Measurements from ENCODE around the gene GTF3A.

The GTF3A gene

GRCh38 chr13:27424246-27425157, at the start of gene GTF3A:
TSS of gene GTF3A (plus strand) at chr13:27424619.
- DNase-seq (ENCODE audit: low read depth), result peak; percentile 95
- H3K9ac ChIP-seq (ENCODE audit: low read length), result peak within 1 kb of the TSS; percentile 95

GRCh38 chr13:27374650-27375049, 49.8 kb upstream of the GTF3A start:
- Histone ChIP-seq H3K4me3 (ENCODE audit: low read length) (no peak overlapping the region), H3K9me3 (ENCODE audit: control insufficient read depth, low read length) (peaks cover 9% of the 10 kb centered on the region), H3K27me3 (replicated peaks; ENCODE audit: control insufficient read depth, insufficient read depth, low read length) (peaks cover 35% of the 10 kb centered on the region), H3K36me3 (ENCODE audit: control insufficient read depth, insufficient read depth, low read length, severe bottlenecking) (no peaks in the 10 kb centered on the region), H3K9ac (ENCODE audit: low read length) (no peak overlapping the region), H3K4me1 (ENCODE audit: control insufficient read depth, insufficient read depth, low read length) (no peaks in the 10 kb centered on the region)
- peak; percentile 90 for DNase-seq (ENCODE audit: low read depth)

More at GRCh38 chr13:27424246-27425157, at the start of gene GTF3A:
- Histone ChIP-seq H3K27me3 (replicated peaks; ENCODE audit: control insufficient read depth, insufficient read depth, low read length) (no peaks in the 10 kb centered on the region), H3K4me3 (ENCODE audit: low read length) (peak within 1 kb of the TSS; percentile 89), H3K9me3 (ENCODE audit: control insufficient read depth, low read length) (no peaks in the 10 kb centered on the region), H3K36me3 (ENCODE audit: control insufficient read depth, insufficient read depth, low read length, severe bottlenecking) (peaks cover 22% of the 10 kb centered on the region), H3K4me1 (ENCODE audit: control insufficient read depth, insufficient read depth, low read length) (peaks cover 38% of the 10 kb centered on the region)

- peaks cover 38% of the 10 kb centered on the region for H3K27me3 ChIP-seq (replicated peaks; ENCODE audit: control insufficient read depth, insufficient read depth, low read length)
- H3K36me3 ChIP-seq (ENCODE audit: control insufficient read depth, insufficient read depth, low read length, severe bottlenecking), result no peaks in the 10 kb centered on the region
- no peaks in the 10 kb centered on the region for H3K4me1 ChIP-seq (ENCODE audit: control insufficient read depth, insufficient read depth, low read length)
- peak; percentile 78 for DNase-seq (ENCODE audit: low read depth)
- no peak overlapping the region for H3K9ac ChIP-seq (ENCODE audit: low read length)
- H3K4me3 ChIP-seq (ENCODE audit: low read length), result no peak overlapping the region
- H3K9me3 ChIP-seq (ENCODE audit: control insufficient read depth, low read length), result peaks cover 2% of the 10 kb centered on the region
Measured at GRCh38 chr13:27375686-27376326, 48.6 kb upstream of the GTF3A start.

- Histone ChIP-seq H3K36me3 (ENCODE audit: control insufficient read depth, insufficient read depth, low read length, severe bottlenecking) (no peaks in the 10 kb centered on the region), H3K4me3 (ENCODE audit: low read length) (no peak overlapping the region), H3K4me1 (ENCODE audit: control insufficient read depth, insufficient read depth, low read length) (no peaks in the 10 kb centered on the region), H3K27me3 (replicated peaks; ENCODE audit: control insufficient read depth, insufficient read depth, low read length) (peaks cover 35% of the 10 kb centered on the region), H3K9me3 (ENCODE audit: control insufficient read depth, low read length) (no peaks in the 10 kb centered on the region), H3K9ac (ENCODE audit: low read length) (no peak overlapping the region)
- no peak for DNase-seq (ENCODE audit: low read depth)
Measured at GRCh38 chr13:27379126-27379525, 45.3 kb upstream of the GTF3A start.

GRCh38 chr13:27379694-27380641, 44.5 kb upstream of the GTF3A start:
- H3K27me3 ChIP-seq (replicated peaks; ENCODE audit: control insufficient read depth, insufficient read depth, low read length), result peaks cover 37% of the 10 kb centered on the region

GRCh38 chr13:27381601-27382000, 42.8 kb upstream of the GTF3A start:
- Histone ChIP-seq H3K9ac (ENCODE audit: low read length) (no peak overlapping the region), H3K36me3 (ENCODE audit: control insufficient read depth, insufficient read depth, low read length, severe bottlenecking) (no peaks in the 10 kb centered on the region), H3K4me3 (ENCODE audit: low read length) (no peak overlapping the region), H3K4me1 (ENCODE audit: control insufficient read depth, insufficient read depth, low read length) (no peaks in the 10 kb centered on the region), H3K9me3 (ENCODE audit: control insufficient read depth, low read length) (no peaks in the 10 kb centered on the region), H3K27me3 (replicated peaks; ENCODE audit: control insufficient read depth, insufficient read depth, low read length) (peaks cover 46% of the 10 kb centered on the region)
- DNase-seq (ENCODE audit: low read depth), result no peak

More at GRCh38 chr13:27379694-27380641, 44.5 kb upstream of the GTF3A start:
- Histone ChIP-seq H3K4me1 (ENCODE audit: control insufficient read depth, insufficient read depth, low read length) (no peaks in the 10 kb centered on the region), H3K36me3 (ENCODE audit: control insufficient read depth, insufficient read depth, low read length, severe bottlenecking) (no peaks in the 10 kb centered on the region), H3K9me3 (ENCODE audit: control insufficient read depth, low read length) (no peaks in the 10 kb centered on the region), H3K9ac (ENCODE audit: low read length) (peak overlapping the region; percentile 13), H3K4me3 (ENCODE audit: low read length) (no peak overlapping the region)
- DNase-seq (ENCODE audit: low read depth), result peak; percentile 71

GRCh38 chr13:27383104-27383921, 41.1 kb upstream of the GTF3A start:
- Histone ChIP-seq H3K36me3 (ENCODE audit: control insufficient read depth, insufficient read depth, low read length, severe bottlenecking) (no peaks in the 10 kb centered on the region), H3K4me3 (ENCODE audit: low read length) (no peak overlapping the region), H3K27me3 (replicated peaks; ENCODE audit: control insufficient read depth, insufficient read depth, low read length) (peaks cover 46% of the 10 kb centered on the region), H3K4me1 (ENCODE audit: control insufficient read depth, insufficient read depth, low read length) (no peaks in the 10 kb centered on the region), H3K9ac (ENCODE audit: low read length) (no peak overlapping the region), H3K9me3 (ENCODE audit: control insufficient read depth, low read length) (no peaks in the 10 kb centered on the region)
- no peak for DNase-seq (ENCODE audit: low read depth)

GRCh38 chr13:27384285-27384684, 40.1 kb upstream of the GTF3A start:
- DNase-seq (ENCODE audit: low read depth), result no peak
- Histone ChIP-seq H3K4me1 (ENCODE audit: control insufficient read depth, insufficient read depth, low read length) (no peaks in the 10 kb centered on the region), H3K27me3 (replicated peaks; ENCODE audit: control insufficient read depth, insufficient read depth, low read length) (peaks cover 46% of the 10 kb centered on the region), H3K36me3 (ENCODE audit: control insufficient read depth, insufficient read depth, low read length, severe bottlenecking) (no peaks in the 10 kb centered on the region), H3K9ac (ENCODE audit: low read length) (no peak overlapping the region), H3K4me3 (ENCODE audit: low read length) (no peak overlapping the region), H3K9me3 (ENCODE audit: control insufficient read depth, low read length) (no peaks in the 10 kb centered on the region)

GRCh38 chr13:27388241-27388640, 36.2 kb upstream of the GTF3A start:
- Histone ChIP-seq H3K4me3 (ENCODE audit: low read length) (no peak overlapping the region), H3K27me3 (replicated peaks; ENCODE audit: control insufficient read depth, insufficient read depth, low read length) (peaks cover 27% of the 10 kb centered on the region), H3K9me3 (ENCODE audit: control insufficient read depth, low read length) (no peaks in the 10 kb centered on the region), H3K9ac (ENCODE audit: low read length) (no peak overlapping the region), H3K4me1 (ENCODE audit: control insufficient read depth, insufficient read depth, low read length) (peaks cover 5% of the 10 kb centered on the region), H3K36me3 (ENCODE audit: control insufficient read depth, insufficient read depth, low read length, severe bottlenecking) (no peaks in the 10 kb centered on the region)
- DNase-seq (ENCODE audit: low read depth), result no peak

GRCh38 chr13:27389891-27390290, 34.5 kb upstream of the GTF3A start:
- Histone ChIP-seq H3K9ac (ENCODE audit: low read length) (no peak overlapping the region), H3K4me3 (ENCODE audit: low read length) (no peak overlapping the region), H3K9me3 (ENCODE audit: control insufficient read depth, low read length) (no peaks in the 10 kb centered on the region), H3K4me1 (ENCODE audit: control insufficient read depth, insufficient read depth, low read length) (peaks cover 5% of the 10 kb centered on the region), H3K27me3 (replicated peaks; ENCODE audit: control insufficient read depth, insufficient read depth, low read length) (peaks cover 18% of the 10 kb centered on the region), H3K36me3 (ENCODE audit: control insufficient read depth, insufficient read depth, low read length, severe bottlenecking) (no peaks in the 10 kb centered on the region)
- DNase-seq (ENCODE audit: low read depth), result no peak

All from adipocyte (in vitro differentiated cells).